Renal pelvis (tissue), 4 donors: ENCODE data around the gene USP36. TPM values are rescaled to one million over a fixed set of nuclear protein-coding genes. Genes with fewer than 3 reads are reported as not detected.
A peak's percentile ranks its signal among the peaks of the same experiment; 100 is the strongest.
"Not testable (repeated sequence)": the region's sequence is repeated elsewhere in the genome, so short reads cannot be mapped to it uniquely, and the experiment has no call there.

Experiments
- DNase-seq: peaks from one replicate; pipeline ENCODE4 v3.0.0-alpha.2; 2013
- polyA plus RNA-seq, 3 donors: library from polyadenylated mRNA; unstranded; fragments of 120-200 nt; gene quantifications; one replicate each; pipeline ENCODE4 v1.2.1, GENCODE V29; 2013; ENCODE audit not compliant: insufficient read length in 3 of 3

The USP36 gene
- polyA plus RNA-seq, 3 donors = 39.6 to 47.7 (median 40.9) TPM

GRCh38 chr17:78769196-78769773, 71.3 kb downstream of the USP36 start:
- DNase-seq = no peak

GRCh38 chr17:78767806-78768205, 72.8 kb downstream of the USP36 start:
- DNase-seq = no peak

GRCh38 chr17:78766743-78767294, 73.8 kb downstream of the USP36 start:
- DNase-seq = no peak

- no peak for DNase-seq
Measured at GRCh38 chr17:78766225-78766624, 74.4 kb downstream of the USP36 start.

DNA sequence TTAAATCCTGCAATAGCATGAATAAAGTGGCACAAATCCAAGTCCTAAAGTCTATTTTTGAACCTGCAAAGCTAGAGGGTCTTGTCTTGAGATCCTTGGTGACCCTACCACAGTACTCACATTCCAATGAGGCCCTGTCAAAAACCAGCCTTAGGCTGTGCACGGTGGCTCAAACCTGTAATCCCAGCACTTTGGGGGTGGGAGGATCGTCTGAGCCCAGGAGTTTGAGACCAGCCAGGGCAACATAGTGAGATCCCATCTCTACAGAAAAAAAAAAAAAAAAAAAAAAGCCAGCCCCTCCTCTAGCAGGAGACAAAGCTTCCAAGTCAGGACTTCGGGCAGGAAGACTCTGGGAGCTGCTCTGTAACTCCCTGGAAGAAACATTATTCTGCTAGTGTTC, 74.8 kb downstream of the USP36 start:
- no peak for DNase-seq

DNA sequence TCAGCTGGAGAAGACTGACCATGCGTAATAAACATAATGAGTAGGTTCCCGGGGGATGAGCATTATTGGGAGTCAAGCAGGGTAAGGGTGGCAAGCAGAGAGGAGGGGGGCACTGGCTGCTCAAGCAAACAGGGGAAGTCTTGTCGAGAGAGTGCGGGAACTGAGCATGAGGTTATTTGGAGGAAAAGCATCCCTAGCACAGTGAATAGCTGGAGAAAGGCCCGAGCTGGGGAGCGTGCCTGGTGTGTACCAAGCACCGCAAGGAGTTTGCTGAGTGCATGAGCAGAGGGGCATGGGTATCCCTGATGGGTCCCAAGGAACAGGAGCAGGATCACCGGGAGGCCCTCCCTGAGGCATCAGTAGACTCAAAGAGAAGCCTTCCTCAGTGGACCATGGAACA, 75.7 kb downstream of the USP36 start:
- no peak for DNase-seq

GRCh38 chr17:78763561-78763960, 77.1 kb downstream of the USP36 start:
- no peak for DNase-seq

GRCh38 chr17:78761789-78762406, 78.7 kb downstream of the USP36 start:
- DNase-seq = no peak

DNA sequence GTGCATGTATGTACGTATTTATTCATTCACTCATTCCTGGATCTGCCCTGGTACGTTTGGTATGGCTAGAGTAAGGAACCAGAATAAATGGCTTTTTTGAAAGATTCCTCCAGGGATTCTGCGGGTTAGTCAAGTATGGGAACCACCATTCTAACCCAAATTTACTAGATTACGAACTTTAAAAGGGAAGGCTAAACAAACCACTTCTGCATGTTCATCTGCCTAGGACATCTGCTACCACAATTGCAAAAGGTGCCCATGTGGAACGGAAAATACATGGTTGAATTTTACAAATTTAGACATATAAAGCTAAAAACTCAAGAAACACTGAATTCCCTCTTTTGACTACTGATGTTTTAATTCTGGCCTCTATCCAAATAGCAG, 80.7 kb downstream of the USP36 start:
- DNase-seq = no peak

DNA sequence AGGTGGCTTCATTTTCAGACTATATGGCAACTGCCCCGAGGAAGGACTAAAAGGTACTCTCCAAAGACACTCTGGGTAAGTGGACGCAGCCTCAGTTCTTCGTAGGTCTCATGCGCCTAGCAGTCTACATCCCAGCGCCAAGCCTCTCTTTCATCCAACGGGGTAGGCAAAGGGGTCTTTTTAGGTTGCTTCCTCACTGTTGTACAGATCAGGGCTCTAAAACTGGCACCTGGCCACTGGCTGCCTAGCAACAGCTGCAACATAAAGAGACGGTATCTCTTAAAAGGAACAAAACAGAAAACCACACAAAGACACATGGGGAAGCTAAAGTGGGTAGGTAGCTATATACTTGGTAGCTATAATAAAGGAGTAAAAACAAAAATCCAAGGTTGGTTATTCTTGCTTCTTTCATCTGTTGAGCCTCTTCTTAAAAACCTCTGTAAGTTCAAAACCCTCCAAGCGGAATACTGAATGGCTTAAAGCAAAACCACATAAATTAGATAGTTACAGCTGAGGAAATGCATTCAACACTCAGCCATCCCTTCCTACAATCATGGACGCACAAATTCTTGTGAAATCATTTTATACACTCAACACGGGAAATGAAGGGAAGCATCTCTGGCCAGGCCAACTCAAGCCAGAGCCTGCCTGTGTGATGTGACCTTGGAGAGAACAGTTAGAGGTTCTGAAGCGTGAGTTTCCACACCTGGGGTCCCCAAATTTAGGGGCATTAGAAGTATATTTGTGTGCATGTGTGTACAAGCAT, 81.2 kb downstream of the USP36 start:
- DNase-seq = peak; percentile 62

DNA sequence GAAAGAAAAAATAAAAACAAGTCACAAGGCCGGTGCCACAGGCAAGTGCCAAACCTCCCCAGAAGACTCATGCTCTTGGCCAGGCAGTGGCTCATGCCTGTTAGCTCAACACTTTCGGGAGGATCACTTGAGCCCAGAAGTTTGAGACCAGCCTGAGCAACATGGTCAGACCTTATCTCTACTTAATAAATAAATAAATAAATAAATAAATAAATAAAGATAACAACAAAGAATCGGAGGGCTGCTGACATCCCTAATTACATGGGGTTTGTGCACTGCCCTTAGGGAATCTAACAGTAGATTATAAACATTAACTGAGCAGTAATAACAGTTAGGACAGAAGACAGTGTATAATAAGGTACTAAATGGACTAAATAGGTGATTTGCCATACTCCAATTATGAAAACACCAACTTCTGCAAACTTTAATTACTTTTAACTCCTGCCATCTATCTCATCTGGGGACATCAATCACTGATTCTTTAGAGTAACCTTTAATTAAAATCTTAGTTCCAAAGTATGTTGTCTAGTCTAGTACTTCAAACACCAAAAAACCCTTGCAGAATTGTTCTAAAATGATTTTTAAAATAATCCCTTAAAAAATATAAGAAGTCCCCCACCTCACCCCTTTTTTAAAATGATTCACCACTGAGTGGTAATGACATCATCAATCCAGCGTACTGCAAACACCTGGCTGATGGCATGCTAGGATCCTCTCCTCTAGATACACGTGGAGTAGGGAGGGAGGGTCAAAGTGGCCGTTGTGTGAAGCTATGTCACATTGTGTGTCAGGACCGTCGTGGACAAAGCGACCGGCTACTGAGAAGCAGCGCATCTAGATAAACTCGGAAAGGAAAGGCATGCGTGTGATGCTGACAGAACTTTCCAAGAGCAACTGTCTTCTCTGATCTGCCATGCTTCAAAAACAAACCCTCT, 87.0 kb downstream of the USP36 start:
- DNase-seq = no peak

DNA sequence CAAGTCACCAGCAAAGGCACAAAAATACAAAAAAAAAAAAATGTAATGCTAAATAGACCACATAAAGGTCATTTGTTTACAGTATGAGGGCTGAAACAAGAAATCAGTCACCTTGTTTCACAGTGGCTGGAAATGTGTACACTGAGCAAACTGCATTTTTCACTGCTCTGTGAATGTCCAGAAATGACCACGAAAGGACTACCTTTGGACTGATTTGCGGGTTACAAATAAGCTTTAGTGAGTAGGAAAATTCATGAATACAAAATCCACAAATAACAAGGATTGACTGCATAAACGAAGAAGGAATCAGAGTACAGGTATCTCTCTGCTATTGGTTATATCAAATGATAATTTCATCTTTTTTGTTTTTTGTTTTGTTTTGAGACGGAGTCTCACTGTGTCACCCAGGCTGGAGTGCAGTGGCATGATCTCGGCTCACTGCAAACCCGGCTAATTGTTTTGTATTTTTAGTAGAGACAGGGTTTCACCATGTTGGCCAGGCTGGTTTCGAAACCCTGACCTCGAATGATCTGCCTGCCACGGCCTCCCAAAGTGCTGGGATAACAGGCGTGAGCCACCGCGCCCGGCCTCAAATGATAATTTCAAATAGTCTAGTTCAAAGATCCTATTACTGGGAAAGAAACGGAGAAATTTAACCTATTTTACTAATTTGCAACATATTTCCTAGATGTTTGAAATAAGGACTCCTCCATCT, 89.0 kb downstream of the USP36 start:
- no peak for DNase-seq

DNA sequence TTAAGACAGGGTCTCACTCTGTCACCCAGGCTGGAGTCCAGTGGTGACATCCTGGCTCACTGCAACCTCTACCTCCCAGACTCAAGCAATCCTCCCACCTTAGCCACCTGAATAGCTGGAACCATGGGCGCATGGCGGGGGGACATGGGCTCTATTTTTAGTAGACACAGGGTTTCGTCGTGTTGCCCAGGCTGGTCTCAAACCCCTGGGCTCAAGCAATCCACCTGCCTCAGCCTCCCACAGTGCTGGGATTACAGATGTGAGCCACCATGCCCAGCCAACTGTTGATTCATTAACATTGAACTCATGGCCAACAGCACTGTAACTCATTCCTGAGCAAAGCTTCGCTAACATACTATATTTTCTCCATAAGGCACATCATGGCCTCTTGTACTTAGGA, 89.6 kb downstream of the USP36 start:
- DNase-seq = not testable (repeated sequence)

DNA sequence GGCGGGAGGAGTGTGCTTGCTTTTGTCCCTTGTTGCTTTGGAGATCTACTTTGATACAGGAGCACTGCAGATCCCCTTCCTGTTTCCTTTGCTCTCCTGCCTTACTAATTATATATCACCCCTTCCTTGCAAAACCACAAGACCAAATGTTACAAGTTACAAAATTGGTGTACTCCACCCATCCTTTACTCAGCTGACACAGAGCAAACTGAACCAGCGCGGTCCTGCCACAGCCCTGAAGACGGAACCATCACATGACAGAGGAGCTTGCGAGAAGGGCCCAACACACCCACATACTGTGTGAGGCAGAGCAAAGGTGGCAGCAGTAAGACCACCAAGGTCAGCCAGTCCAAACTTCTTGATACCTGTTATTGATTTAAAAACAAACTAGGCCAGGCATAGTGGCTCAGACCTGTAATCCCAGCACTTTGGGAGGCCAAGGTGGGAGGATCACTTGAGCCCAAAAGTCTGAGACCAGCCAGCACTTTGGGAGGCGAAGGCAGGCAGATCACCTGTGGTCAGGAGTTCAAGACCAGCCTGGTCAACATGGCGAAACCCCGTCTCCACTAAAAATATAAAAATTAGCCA, 91.8 kb downstream of the USP36 start:
- DNase-seq = no peak

DNA sequence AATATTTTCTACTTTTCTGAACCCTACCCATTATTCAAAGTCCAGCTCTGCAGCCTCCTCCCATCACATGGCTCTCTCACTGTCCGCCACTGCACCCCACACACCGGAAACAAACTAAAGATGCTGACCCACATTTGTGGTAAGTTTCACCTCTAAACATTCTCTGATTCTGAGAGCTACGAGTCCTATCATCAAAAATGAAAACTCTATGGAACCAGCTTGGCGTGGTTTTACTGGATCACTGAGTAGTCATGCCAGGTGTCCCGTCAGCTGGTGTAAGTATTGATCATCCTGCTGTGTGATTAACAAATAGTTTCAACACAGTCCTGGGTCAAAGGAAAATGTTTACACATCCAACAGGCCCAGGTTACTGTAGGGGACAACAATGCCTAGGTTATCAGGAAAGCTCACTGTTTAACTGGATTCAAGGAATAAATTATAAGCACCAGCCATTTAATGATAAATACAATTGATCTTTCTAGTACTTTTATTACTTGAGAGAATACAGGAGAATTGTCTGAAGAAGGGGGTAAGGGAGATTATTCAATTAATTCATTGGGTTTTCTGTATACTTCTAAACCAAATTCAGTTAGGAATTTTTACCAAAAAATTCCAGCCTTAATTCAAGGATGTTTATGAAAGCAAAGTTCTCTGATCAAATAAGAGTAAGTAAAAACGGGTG, 92.4 kb downstream of the USP36 start:
- no peak for DNase-seq

GRCh38 chr17:78747488-78747887, 93.1 kb downstream of the USP36 start:
- DNase-seq = no peak

GRCh38 chr17:78746949-78747269, 93.7 kb downstream of the USP36 start:
- DNase-seq = no peak

- DNase-seq = no peak
Measured at GRCh38 chr17:78746263-78746948, 94.2 kb downstream of the USP36 start.
